Small intestine (tissue), 7 donors: Measurements from ENCODE around the gene NR3C1. TPM values are rescaled to one million over a fixed set of nuclear protein-coding genes. Genes with fewer than 3 reads are reported as not detected.
"Not testable (repeated sequence)": the region's sequence is repeated elsewhere in the genome, so short reads cannot be mapped to it uniquely, and the experiment has no call there.

Experiments used
- DNase-seq, 2 donors: peaks; one replicate each; pipeline versions ENCODE4 v3.0.0 to v3.0.0-alpha.2; 2013
- FAIRE-seq: peaks from 2 replicates; lab custom pipeline; 2012; peaks lifted over from hg19 to GRCh38; lab: Jason Lieb, UNC
- H3K27ac ChIP-seq, 3 donors: one replicate each; pipeline ENCODE4 v1.5.1; 2013; ENCODE audit warnings: low read length in 2 of 3, mild to moderate bottlenecking in 2 of 3, control low read depth in 1 of 3, inconsistent platforms in 1 of 3, low read depth in 1 of 3, moderate library complexity in 1 of 3
- H3K27me3 ChIP-seq, 3 donors: one replicate each; pipeline ENCODE4 v1.6.1; 2013; ENCODE audit warnings: low read length in 3 of 3, inconsistent platforms in 1 of 3; ENCODE audit not compliant: control insufficient read depth in 3 of 3, insufficient read depth in 3 of 3
- H3K36me3 ChIP-seq, 3 donors: one replicate each; pipeline ENCODE4 v1.6.1; 2013; ENCODE audit warnings: low read length in 3 of 3, inconsistent platforms in 1 of 3, low read depth in 1 of 3, mild to moderate bottlenecking in 1 of 3, moderate library complexity in 1 of 3; ENCODE audit not compliant: control insufficient read depth in 3 of 3, insufficient read depth in 2 of 3
- H3K4me1 ChIP-seq, 3 donors: one replicate each; pipeline ENCODE4 v1.6.1; 2013; ENCODE audit warnings: low read length in 2 of 3, inconsistent platforms in 1 of 3, low read depth in 1 of 3, mild to moderate bottlenecking in 1 of 3, moderate library complexity in 1 of 3; ENCODE audit not compliant: control insufficient read depth in 3 of 3, insufficient read depth in 2 of 3
- H3K4me3 ChIP-seq, 3 donors: one replicate each; pipeline ENCODE4 v1.5.1; 2013; ENCODE audit warnings: low read length in 3 of 3, control low read depth in 1 of 3, inconsistent platforms in 1 of 3, low read depth in 1 of 3, mild to moderate bottlenecking in 1 of 3, moderate library complexity in 1 of 3
- H3K9me3 ChIP-seq, 2 donors: one replicate each; pipeline ENCODE4 v1.6.1; 2013; ENCODE audit warnings: low read depth in 1 of 2, low read length in 1 of 2; ENCODE audit not compliant: control insufficient read depth in 2 of 2, insufficient read depth in 1 of 2
- WGBS, 3 donors: extraction: QIAGEN DNeasy Blood & Tissue Kit; methylation state at CpG; one replicate each; pipeline ENCODE4 v1.1.7; 2013; 5-methylcytosine and 5-hydroxymethylcytosine counted together
- polyA plus RNA-seq, 4 donors: library from polyadenylated mRNA; stranded (reverse) in 3 of 4; unstranded in 1 of 4; fragments of 200-250 nt in 3 of 4; fragments of 120-200 nt in 1 of 4; gene quantifications; one replicate each; pipeline versions ENCODE4 v1.2.1 to v1.2.3, GENCODE V29; 2013
- donor health status: healthy with polysubstance abuse.
- donor health status: control.
- donor health status: control.
- donor health status: Bipolar disorder and iron deficiency.
- donor health status: healthy.

Gene NR3C1
- polyA plus RNA-seq, 4 donors, result 13.7 to 32.2 (median 16.8) TPM

DNA sequence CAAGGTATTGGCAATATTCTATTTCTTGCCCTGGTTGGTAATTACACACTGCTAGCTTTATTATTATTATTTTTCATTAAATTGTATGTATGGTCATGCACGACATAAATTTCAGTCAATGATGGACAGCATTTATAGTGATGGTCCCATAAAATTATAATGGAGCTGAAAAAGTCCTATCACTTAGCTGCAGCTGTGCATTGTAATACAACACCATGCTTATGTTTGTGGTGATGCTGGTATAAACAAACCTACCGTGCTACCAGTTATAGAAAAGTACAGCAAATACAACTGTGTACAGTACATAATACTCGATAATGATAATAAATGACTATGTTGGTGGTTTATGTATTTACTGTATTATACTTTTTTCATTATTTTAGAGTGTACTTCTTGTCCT, 65.5 kb downstream of the NR3C1 start:
- H3K4me1 ChIP-seq, result no peaks in the 10 kb centered on the region
- H3K9me3 ChIP-seq, result no peaks in the 10 kb centered on the region
- H3K27me3 ChIP-seq, result no peaks in the 10 kb centered on the region
- no peak overlapping the region for H3K4me3 ChIP-seq
- peaks cover 0 to 2% (median 0%) of the 10 kb centered on the region in 3 donors for H3K36me3 ChIP-seq
- no peak overlapping the region for H3K27ac ChIP-seq
- 76 to 92% (median 90%) methylated on average over 3 of the region's 3 CpGs for WGBS, 3 donors
- FAIRE-seq, result no peak
- no peak for DNase-seq

- Histone ChIP-seq H3K27me3 (no peaks in the 10 kb centered on the region), H3K9me3 (no peaks in the 10 kb centered on the region), H3K4me3 (no peak overlapping the region), H3K27ac (no peak overlapping the region), H3K4me1 (no peaks in the 10 kb centered on the region), H3K36me3 (peaks cover 0 to 2% (median 0%) of the 10 kb centered on the region in 3 donors)
- no peak for FAIRE-seq
- 92 to 100% (median 96%) methylated on average over 6 of the region's 6 CpGs for WGBS, 3 donors
- no peak for DNase-seq
Observed at GRCh38 chr5:143336485-143336884, 67.0 kb downstream of the NR3C1 start.

- Histone ChIP-seq H3K27ac (no peak overlapping the region), H3K27me3 (no peaks in the 10 kb centered on the region), H3K36me3 (peaks cover 0 to 2% (median 0%) of the 10 kb centered on the region in 3 donors), H3K4me1 (no peaks in the 10 kb centered on the region), H3K9me3 (no peaks in the 10 kb centered on the region), H3K4me3 (no peak overlapping the region)
- 77 to 93% (median 80%) methylated on average over 3 of the region's 3 CpGs for WGBS, 3 donors
- DNase-seq (no peak), FAIRE-seq (no peak)
Observed at GRCh38 chr5:143334903-143335302, 68.6 kb downstream of the NR3C1 start.

GRCh38 chr5:143334380-143334779, 69.1 kb downstream of the NR3C1 start:
- not testable (repeated sequence) for FAIRE-seq, DNase-seq

GRCh38 chr5:143331956-143332355, 71.5 kb downstream of the NR3C1 start:
- FAIRE-seq (no peak), DNase-seq (no peak)
- Histone ChIP-seq H3K27me3 (no peaks in the 10 kb centered on the region), H3K4me3 (no peak overlapping the region), H3K36me3 (peaks cover 0 to 6% (median 2%) of the 10 kb centered on the region in 3 donors), H3K9me3 (peaks cover 0 to 9% of the 10 kb centered on the region in 2 donors), H3K4me1 (no peaks in the 10 kb centered on the region), H3K27ac (no peak overlapping the region)
- 93 to 100% (median 95%) methylated on average over 1 of the region's 1 CpG for WGBS, 3 donors

More at GRCh38 chr5:143334380-143334779, 69.1 kb downstream of the NR3C1 start:
- not testable (repeated sequence) for H3K27me3 ChIP-seq, H3K36me3 ChIP-seq, H3K4me3 ChIP-seq, H3K4me1 ChIP-seq, H3K27ac ChIP-seq, H3K9me3 ChIP-seq
- WGBS, 3 donors, result 77 to 89% (median 85%) methylated on average over 3 of the region's 3 CpGs

DNA sequence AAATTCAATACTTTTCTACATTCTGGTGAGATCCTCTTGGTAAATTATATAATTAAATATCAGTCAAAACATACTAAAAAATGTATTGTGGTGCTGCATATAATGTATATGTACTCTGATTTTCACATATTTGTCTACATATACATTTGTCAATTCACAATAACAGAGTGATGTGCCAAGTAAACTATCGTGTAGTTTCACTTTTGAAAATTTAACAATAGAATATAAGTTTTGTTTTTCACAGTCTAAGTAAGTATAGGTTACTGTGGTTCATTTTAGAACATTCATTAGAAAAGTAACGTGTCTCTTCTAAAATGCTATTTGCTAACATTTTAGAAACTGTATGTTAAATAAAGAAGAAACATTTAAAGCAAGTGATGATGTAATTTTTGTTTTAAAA, 73.6 kb downstream of the NR3C1 start:
- no peaks in the 10 kb centered on the region for H3K27me3 ChIP-seq
- no peak for FAIRE-seq

DNA sequence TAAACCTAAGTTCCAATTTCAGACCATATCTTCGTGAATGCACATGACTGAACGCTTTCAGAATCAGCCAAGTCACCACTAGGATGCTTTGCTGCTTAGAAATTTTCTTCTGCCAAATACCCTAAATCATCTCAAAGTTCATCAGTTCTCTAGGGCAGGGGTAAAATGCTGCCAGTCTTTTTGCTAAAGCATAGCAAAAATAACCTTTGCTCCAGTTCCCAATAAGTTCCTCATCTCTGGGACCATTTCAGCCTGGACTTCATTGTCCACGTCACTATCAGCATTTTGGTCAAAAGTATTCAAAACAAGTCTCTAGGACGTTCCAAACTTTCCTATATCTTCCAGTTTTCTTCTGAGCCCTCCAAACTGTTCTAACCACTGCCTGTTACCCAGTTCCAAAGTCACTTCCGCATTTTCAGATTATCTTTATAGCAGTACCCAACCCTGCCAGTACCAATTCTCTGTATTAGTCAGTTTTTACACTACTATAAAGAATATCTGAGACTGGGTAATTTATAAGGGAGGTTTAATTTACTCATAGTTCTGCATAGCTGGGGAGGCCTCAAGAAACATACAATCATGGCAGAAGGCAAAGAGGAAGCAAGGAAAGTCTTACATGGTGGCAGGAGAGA, 74.8 kb downstream of the NR3C1 start:
- Histone ChIP-seq H3K36me3 (peaks cover 0 to 6% (median 0%) of the 10 kb centered on the region in 3 donors), H3K4me1 (peaks cover 0 to 2% (median 2%) of the 10 kb centered on the region in 3 donors), H3K4me3 (no peak overlapping the region), H3K27ac (no peak overlapping the region), H3K27me3 (no peaks in the 10 kb centered on the region), H3K9me3 (peaks cover 0 to 9% of the 10 kb centered on the region in 2 donors)
- WGBS, 3 donors, result 81 to 85% (median 84%) methylated on average over 5 of the region's 5 CpGs
- FAIRE-seq, result no peak
- peak in 1 of 2 donors; percentile 48 for DNase-seq

More for the DNA sequence above, 73.6 kb downstream of the NR3C1 start:
- Histone ChIP-seq H3K4me3 (no peak overlapping the region), H3K27ac (no peak overlapping the region), H3K9me3 (peaks cover 0 to 9% of the 10 kb centered on the region in 2 donors), H3K36me3 (peaks cover 0 to 6% (median 0%) of the 10 kb centered on the region in 3 donors), H3K4me1 (no peaks in the 10 kb centered on the region)
- DNase-seq, result no peak
- WGBS, 3 donors, result 63 to 76% (median 73%) methylated on average over 2 of the region's 2 CpGs

GRCh38 chr5:143325086-143325485, 78.4 kb downstream of the NR3C1 start:
- not testable (repeated sequence) for H3K4me1 ChIP-seq

More at GRCh38 chr5:143325086-143325485, 78.4 kb downstream of the NR3C1 start:
- 90 to 97% (median 95%) methylated on average over 4 of the region's 4 CpGs for WGBS, 3 donors
- DNase-seq, H3K4me3 ChIP-seq, FAIRE-seq, H3K9me3 ChIP-seq, H3K27ac ChIP-seq, H3K27me3 ChIP-seq, H3K36me3 ChIP-seq: not testable (repeated sequence)
